Stomach (tissue), 9 donors: ENCODE results near the gene RPTOR. TPM values are rescaled to one million over a fixed set of nuclear protein-coding genes. Genes with fewer than 3 reads are reported as not detected.

Source experiments
- DNase-seq, 2 donors: peaks; one replicate each; pipeline versions ENCODE4 v3.0.0 to v3.0.0-alpha.2; 2013 to 2019
- H3K27ac ChIP-seq, 5 donors: fragments of 200-600 bp in 4 of 5; sonication (generic) in 4 of 5; one replicate each; pipeline ENCODE4 v1.5.1; 2013 to 2019; ENCODE audit warnings: mild to moderate bottlenecking in 1 of 5, moderate library complexity in 1 of 5
- H3K27me3 ChIP-seq, 3 donors: fragments of 200-600 bp; sonication (generic); one replicate each; pipeline ENCODE4 v1.5.1; 2017 to 2019; ENCODE audit warnings: mixed run types in 1 of 3
- H3K36me3 ChIP-seq, 4 donors: fragments of 200-600 bp; sonication (generic); 1 replicate in 3 of 4; 2 replicates in 1 of 4; pipeline ENCODE4 v1.5.1; 2016 to 2019
- H3K4me1 ChIP-seq, 4 donors: fragments of 200-600 bp; sonication (generic); one replicate each; pipeline ENCODE4 v1.5.1; 2016 to 2019
- H3K4me3 ChIP-seq, 4 donors: fragments of 200-600 bp; sonication (generic) in 3 of 4; one replicate each; pipeline ENCODE4 v1.5.1; 2016 to 2019; ENCODE audit warnings: mild to moderate bottlenecking in 1 of 4
- H3K9me3 ChIP-seq, 4 donors: fragments of 200-600 bp; sonication (generic); one replicate each; pipeline ENCODE4 v1.5.1; 2016 to 2019
- EP300 ChIP-seq: sonication (generic); formaldehyde crosslinking; IDR thresholded peaks from one replicate; pipeline ENCODE4 v1.6.1; 2017; ENCODE audit warnings: antibody characterized with exemption
- POLR2A ChIP-seq, 4 donors: fragments of 450-650 bp; IDR thresholded peaks; one replicate each; pipeline ENCODE4 v1.6.1; 2016; ENCODE audit warnings: antibody characterized with exemption in 4 of 4, control low read depth in 2 of 4, mild to moderate bottlenecking in 1 of 4, moderate library complexity in 1 of 4
- POLR2AphosphoS5 ChIP-seq, 3 donors: sonication (generic); formaldehyde crosslinking; IDR thresholded peaks; one replicate each; pipeline ENCODE4 v1.6.1; 2016; ENCODE audit warnings: antibody characterized with exemption in 3 of 3
- WGBS, 5 donors: extraction: QIAGEN DNeasy Blood & Tissue Kit in 3 of 5; methylation state at CpG; one replicate each; pipeline versions ENCODE4 v1.1.5 to v1.1.7; 2013 to 2018; 5-methylcytosine and 5-hydroxymethylcytosine counted together
- intact Hi-C: fragments of 100-400 bp; cut with DNase I; formaldehyde crosslinking; loops from one replicate; pipeline ENCODE4 v1.15.1; 2023; ENCODE audit warnings: low total_unique reads
- polyA plus RNA-seq, 3 donors: library from polyadenylated mRNA; stranded (reverse); fragments of 200-250 nt; gene quantifications; one replicate each; pipeline ENCODE4 v1.2.3, GENCODE V29; 2013
- total RNA-seq, 5 donors: library from RNA; depleted of rRNA; stranded (reverse); fragments of >200 nt; gene quantifications; one replicate each; pipeline versions ENCODE4 v1.1.0 to v1.2.3, GENCODE V29; 2014 to 2016
- TF ChIP-seq, protein P1 (sequence below), 7 experiments: fragments of 450-650 bp in 4 of 7; fragments of 200-600 bp in 3 of 7; sonication (generic) in 3 of 7; IDR thresholded peaks; one replicate each; pipeline ENCODE4 v1.5.1; 2016 to 2019; ENCODE audit warnings: antibody characterized with exemption in 7 of 7, control low read depth in 2 of 7, mild to moderate bottlenecking in 1 of 7
- donor health status: healthy with polysubstance abuse.
- donor health status: Bipolar disorder and iron deficiency.
- donor health status: healthy.

The RPTOR gene
- total and polyA plus RNA-seq, 8 donors, result 3.8 to 103 (median 19.3) TPM

- WGBS, 5 donors, result 87 to 98% (median 91%) methylated on average over 8 to 44 of the region's 44 CpGs
- Histone ChIP-seq H3K4me1 (no peaks in the 10 kb centered on the region), H3K27me3 (no peaks in the 10 kb centered on the region), H3K36me3 (peaks cover 27 to 80% (median 78%) of the 10 kb centered on the region in 4 donors), H3K27ac (peak overlapping the region in 2 of 5 donors; percentile 29 to 41), H3K9me3 (no peaks in the 10 kb centered on the region), H3K4me3 (no peak overlapping the region)
- DNase-seq, result no peak
- TF ChIP-seq POLR2AphosphoS5 (IDR thresholded peaks at IDR 0.05) (no peak), EP300 (no peak), POLR2A (IDR thresholded peaks at IDR 0.05) (no peak)
- TF ChIP-seq, protein P1, sequence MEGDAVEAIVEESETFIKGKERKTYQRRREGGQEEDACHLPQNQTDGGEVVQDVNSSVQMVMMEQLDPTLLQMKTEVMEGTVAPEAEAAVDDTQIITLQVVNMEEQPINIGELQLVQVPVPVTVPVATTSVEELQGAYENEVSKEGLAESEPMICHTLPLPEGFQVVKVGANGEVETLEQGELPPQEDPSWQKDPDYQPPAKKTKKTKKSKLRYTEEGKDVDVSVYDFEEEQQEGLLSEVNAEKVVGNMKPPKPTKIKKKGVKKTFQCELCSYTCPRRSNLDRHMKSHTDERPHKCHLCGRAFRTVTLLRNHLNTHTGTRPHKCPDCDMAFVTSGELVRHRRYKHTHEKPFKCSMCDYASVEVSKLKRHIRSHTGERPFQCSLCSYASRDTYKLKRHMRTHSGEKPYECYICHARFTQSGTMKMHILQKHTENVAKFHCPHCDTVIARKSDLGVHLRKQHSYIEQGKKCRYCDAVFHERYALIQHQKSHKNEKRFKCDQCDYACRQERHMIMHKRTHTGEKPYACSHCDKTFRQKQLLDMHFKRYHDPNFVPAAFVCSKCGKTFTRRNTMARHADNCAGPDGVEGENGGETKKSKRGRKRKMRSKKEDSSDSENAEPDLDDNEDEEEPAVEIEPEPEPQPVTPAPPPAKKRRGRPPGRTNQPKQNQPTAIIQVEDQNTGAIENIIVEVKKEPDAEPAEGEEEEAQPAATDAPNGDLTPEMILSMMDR (IDR thresholded peaks at IDR 0.05), result no peak
- intact Hi-C loops, result no loop called here
These were observed 405.1 kb downstream of the RPTOR start for GRCh38 chr17:80949451-80950421.

GRCh38 chr17:80950466-80951120, 406.0 kb downstream of the RPTOR start:
- TF ChIP-seq, protein P1 (IDR thresholded peaks at IDR 0.05), result no peak
- no peak for TF ChIP-seq EP300
- TF ChIP-seq POLR2AphosphoS5 (IDR thresholded peaks at IDR 0.05), result no peak
- TF ChIP-seq POLR2A (IDR thresholded peaks at IDR 0.05), result no peak
- no peaks in the 10 kb centered on the region for H3K9me3 ChIP-seq
- no peak for DNase-seq
- H3K27me3 ChIP-seq, result no peaks in the 10 kb centered on the region
- no peaks in the 10 kb centered on the region for H3K4me1 ChIP-seq
- H3K36me3 ChIP-seq, result peaks cover 27 to 86% (median 79%) of the 10 kb centered on the region in 4 donors
- 85 to 93% (median 88%) methylated on average over 8 to 17 of the region's 17 CpGs for WGBS, 5 donors
- H3K4me3 ChIP-seq, result no peak overlapping the region
- H3K27ac ChIP-seq, result no peak overlapping the region
- intact Hi-C loops, result no loop called here

DNA sequence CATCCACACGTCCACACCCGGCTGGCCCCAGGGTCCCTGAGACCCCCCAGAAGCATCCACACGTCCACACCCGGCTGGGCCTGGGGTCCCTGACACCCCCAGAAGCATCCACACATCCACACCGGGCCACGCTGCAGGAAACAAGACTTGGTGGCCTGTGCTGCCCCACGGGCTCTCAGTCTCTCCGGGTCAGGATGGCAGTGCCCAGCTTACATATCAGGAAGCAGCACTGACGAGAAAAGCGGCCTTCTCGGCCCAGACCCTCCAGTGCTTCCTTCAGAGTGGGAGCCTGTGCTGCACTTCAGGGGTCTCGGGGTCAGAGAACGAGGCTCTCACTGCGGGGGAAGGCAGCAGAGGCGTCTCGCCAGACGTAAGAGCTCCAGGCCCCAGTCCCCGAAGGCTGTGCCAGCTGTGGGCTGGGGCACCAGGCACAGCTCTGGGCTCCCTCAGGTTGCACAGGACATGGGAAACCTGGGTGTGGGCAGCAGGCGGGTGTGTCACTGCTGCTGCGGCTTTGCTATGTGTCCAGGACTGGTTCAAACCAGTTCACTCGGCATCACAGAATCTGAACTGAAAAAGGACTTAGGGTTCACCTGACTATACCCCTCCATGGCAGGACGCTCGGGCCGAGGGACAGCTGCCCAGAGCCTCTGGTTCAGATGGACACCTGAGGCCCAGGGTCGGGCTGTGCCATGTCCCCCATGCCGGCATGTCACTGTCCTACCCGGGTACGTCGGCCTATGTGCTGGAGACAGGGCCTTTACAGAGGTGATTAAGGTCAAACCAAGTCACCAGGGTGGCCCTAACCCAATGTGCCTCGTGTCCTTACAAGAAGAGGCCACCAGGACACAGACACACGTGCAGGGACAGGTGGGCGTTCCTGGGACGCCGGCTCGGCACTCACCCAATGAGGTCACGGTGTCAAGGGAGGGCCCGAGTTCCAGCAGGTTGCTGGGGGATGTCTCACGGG, 406.8 kb downstream of the RPTOR start:
- intact Hi-C loops, result no loop called here
- H3K9me3 ChIP-seq, result no peaks in the 10 kb centered on the region
- TF ChIP-seq POLR2AphosphoS5 (IDR thresholded peaks at IDR 0.05) (no peak), EP300 (no peak), POLR2A (IDR thresholded peaks at IDR 0.05) (no peak)
- TF ChIP-seq, protein P1 (IDR thresholded peaks at IDR 0.05), result no peak
- no peak for DNase-seq
- 90 to 94% (median 91%) methylated on average over 27 to 38 of the region's 38 CpGs for WGBS, 5 donors
- H3K4me1 ChIP-seq, result no peaks in the 10 kb centered on the region
- H3K4me3 ChIP-seq, result no peak overlapping the region
- no peak overlapping the region for H3K27ac ChIP-seq
- H3K36me3 ChIP-seq, result peaks cover 22 to 78% (median 71%) of the 10 kb centered on the region in 4 donors
- no peaks in the 10 kb centered on the region for H3K27me3 ChIP-seq
